H1 (cell line): ENCODE data around the gene RAB36.

Experiments used
- ATF3 ChIP-seq: IDR thresholded peaks from 2 replicates; pipeline ENCODE4 v1.6.1; 2011; ENCODE audit warnings: low read depth, mild to moderate bottlenecking, low read length; ENCODE audit not compliant: insufficient read depth
- CHD2 ChIP-seq: IDR thresholded peaks from 2 replicates; pipeline ENCODE4 v1.6.1; 2012; ENCODE audit warnings: low read length, improper control_type of control experiment
- CTCF ChIP-seq, 3 experiments: IDR thresholded peaks; 1 replicate in 2 of 3; 2 replicates in 1 of 3; pipeline versions ENCODE4 v1.5.1 to v1.6.1; 2011; ENCODE audit warnings: low read length in 3 of 3, mild to moderate bottlenecking in 3 of 3, inconsistent platforms in 2 of 3, low read depth in 1 of 3, moderate library complexity in 1 of 3; ENCODE audit not compliant: insufficient read depth in 1 of 3; ENCODE audit errors: control extremely low read depth in 1 of 3
- EGR1 ChIP-seq: IDR thresholded peaks from 2 replicates; pipeline ENCODE4 v1.6.1; 2011; ENCODE audit warnings: low read depth, low read length, borderline replicate concordance
- GABPA ChIP-seq: IDR thresholded peaks from 2 replicates; pipeline ENCODE4 v1.6.1; 2011; ENCODE audit warnings: mild to moderate bottlenecking, low read length, moderate library complexity, borderline replicate concordance; ENCODE audit not compliant: insufficient read depth
- KDM1A ChIP-seq: fragments of 200-600, 300-600 bp; sonication (generic); IDR thresholded peaks from 2 replicates; pipeline ENCODE4 v1.7.1; 2016; ENCODE audit warnings: mild to moderate bottlenecking, low read length, borderline replicate concordance
- MAX ChIP-seq: IDR thresholded peaks from 2 replicates; pipeline ENCODE4 v1.6.1; 2012; ENCODE audit warnings: inconsistent platforms
- POLR2A ChIP-seq, 2 experiments: IDR thresholded peaks; 1 replicate in 1 of 2; 2 replicates in 1 of 2; pipeline ENCODE4 v1.6.1; 2011; ENCODE audit warnings: low read depth in 2 of 2, low read length in 2 of 2, mild to moderate bottlenecking in 2 of 2; ENCODE audit errors: control extremely low read depth in 1 of 2
- POLR2AphosphoS5 ChIP-seq: IDR thresholded peaks from 2 replicates; pipeline ENCODE4 v1.6.1; 2011; ENCODE audit warnings: low read depth, low read length
- RAD21 ChIP-seq, 2 experiments: IDR thresholded peaks in 1 of 2; conservative IDR thresholded peaks in 1 of 2; 2 replicates each; pipeline ENCODE4 v1.6.1; 2011; ENCODE audit warnings: low read depth in 2 of 2, low read length in 2 of 2, improper control_type of control experiment in 1 of 2, inconsistent platforms in 1 of 2, mild to moderate bottlenecking in 1 of 2, moderate library complexity in 1 of 2
- RXRA ChIP-seq: IDR thresholded peaks from 2 replicates; pipeline ENCODE4 v1.6.1; 2011; ENCODE audit warnings: low read depth, mild to moderate bottlenecking, low read length, moderate library complexity; ENCODE audit not compliant: insufficient read depth
- SP1 ChIP-seq: IDR thresholded peaks from 2 replicates; pipeline ENCODE4 v1.6.1; 2011; ENCODE audit warnings: low read depth, low read length
- TCF12 ChIP-seq: IDR thresholded peaks from 2 replicates; pipeline ENCODE4 v1.6.1; 2011; ENCODE audit warnings: low read depth, mild to moderate bottlenecking, low read length

GRCh38 chr22:23110922-23111527 lies 34.3 kb upstream of the RAB36 start:
- TF ChIP-seq MAX (no peak), RAD21 (IDR thresholded peaks at IDR 0.05 in 1 of 2, conservative IDR thresholded peaks at IDR 0.05 in 1 of 2; ENCODE audit: low read depth in 2 of 2, low read length in 2 of 2) (no peak), GABPA (no peak), CHD2 (no peak), RXRA (no peak), POLR2AphosphoS5 (no peak), TCF12 (no peak), SP1 (no peak), CTCF (IDR thresholded peaks at IDR 0.05; ENCODE audit: control extremely low read depth in 1 of 3, insufficient read depth in 1 of 3, low read depth in 1 of 3, low read length in 3 of 3) (peak in 1 of 3 experiments; percentile 14; a peak in 1 of 4 replicates), POLR2A (IDR thresholded peaks at IDR 0.05; ENCODE audit: control extremely low read depth in 1 of 2, low read depth in 2 of 2, low read length in 2 of 2) (no peak), EGR1 (no peak), ATF3 (no peak), KDM1A (no peak)
